NCI-H1048 (cell line): ENCODE data around the gene ELP1.
"Not testable (repeated sequence)": the region's sequence is repeated elsewhere in the genome, so short reads cannot be mapped to it uniquely, and the experiment has no call there.

ENCODE experiments used
- DNase-seq: peaks from one replicate; lab custom pipeline; 2025; lab: John Stamatoyannopoulos, UW

Gene ELP1

GRCh38 chr9:108933231-108933717, 650 bp downstream of the ELP1 start:
- DNase-seq = no peak

- DNase-seq = no peak
These were observed 5.5 kb downstream of the ELP1 start for GRCh38 chr9:108928386-108928785.

DNA sequence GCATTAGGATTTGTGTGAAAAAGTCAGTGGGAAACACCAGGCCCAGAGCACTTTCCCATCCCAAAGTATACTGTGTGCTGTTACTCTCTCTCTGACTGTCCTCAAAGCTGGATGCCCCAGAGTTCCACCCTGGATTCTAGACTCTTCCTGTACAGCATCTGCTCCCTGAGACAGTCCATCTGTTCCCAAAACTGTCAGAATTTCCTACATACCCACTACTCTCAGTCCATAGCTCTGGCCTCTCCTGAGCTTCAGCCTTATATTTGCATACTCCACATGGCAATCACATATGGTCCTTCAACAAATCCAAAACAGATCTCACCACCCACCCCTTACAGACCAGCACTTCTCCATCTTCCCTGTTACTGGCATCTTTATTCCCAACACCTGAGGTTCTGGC, 9.5 kb downstream of the ELP1 start:
- DNase-seq = no peak

DNA sequence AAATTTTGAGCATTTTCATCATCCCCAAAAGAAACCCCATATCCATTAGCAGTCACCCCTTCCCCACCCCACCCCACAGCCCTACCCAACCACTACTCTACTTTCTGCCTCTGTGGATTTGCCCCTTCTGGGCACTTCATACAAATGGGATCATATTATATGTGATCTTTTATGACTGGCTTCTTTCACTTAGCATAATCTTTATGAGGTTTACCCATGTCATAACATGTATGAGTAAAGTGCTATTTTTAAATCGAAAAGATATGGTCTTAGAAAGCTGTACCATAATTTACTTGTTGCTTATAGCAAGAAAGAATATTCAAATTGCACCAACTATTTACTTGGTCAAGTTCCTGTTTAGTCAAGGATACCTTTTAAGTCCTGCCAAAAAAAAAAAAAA, 12.7 kb downstream of the ELP1 start:
- no peak for DNase-seq

GRCh38 chr9:108920401-108920800, 13.5 kb downstream of the ELP1 start:
- DNase-seq = not testable (repeated sequence)

DNA sequence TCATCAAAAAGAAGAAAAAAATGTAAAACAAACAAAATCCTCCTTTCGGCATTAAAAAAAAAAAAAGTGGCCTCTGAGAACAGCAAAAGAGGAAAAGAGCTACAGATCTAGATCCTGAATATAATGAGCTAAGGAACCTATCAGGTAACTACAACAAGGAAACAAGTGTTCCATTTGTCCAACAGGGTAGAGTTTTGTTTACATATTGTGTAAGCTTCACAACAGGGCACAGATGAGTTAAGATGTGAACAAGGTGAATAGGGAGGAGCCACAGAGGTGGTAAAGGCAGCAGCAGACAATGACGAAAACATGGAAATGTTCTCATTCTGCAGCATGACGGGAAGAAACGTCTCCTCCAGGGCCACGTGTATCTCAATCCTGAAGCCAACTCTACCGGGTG, 14.4 kb downstream of the ELP1 start:
- no peak for DNase-seq

- DNase-seq = no peak
These were observed 20.5 kb downstream of the ELP1 start for GRCh38 chr9:108913391-108913790.

DNA sequence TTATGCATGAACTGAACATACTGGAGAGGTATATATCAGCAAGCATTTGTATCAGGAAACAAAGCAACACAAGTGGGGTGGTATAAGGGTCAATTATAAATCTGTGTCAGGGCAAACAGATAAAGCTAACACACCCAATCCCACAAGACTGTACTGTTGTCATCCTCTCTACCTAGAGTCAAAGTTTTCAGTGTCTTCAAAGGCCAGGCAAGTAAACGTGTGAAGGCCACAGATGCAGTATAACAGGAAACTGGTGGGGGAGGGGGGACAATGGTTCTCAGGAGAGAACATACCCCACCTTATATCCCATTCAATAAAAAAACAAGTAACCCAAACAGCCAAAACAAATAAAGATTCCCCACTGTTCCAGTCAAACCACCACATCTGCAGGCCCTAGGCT, 22.1 kb downstream of the ELP1 start:
- DNase-seq = no peak

DNA sequence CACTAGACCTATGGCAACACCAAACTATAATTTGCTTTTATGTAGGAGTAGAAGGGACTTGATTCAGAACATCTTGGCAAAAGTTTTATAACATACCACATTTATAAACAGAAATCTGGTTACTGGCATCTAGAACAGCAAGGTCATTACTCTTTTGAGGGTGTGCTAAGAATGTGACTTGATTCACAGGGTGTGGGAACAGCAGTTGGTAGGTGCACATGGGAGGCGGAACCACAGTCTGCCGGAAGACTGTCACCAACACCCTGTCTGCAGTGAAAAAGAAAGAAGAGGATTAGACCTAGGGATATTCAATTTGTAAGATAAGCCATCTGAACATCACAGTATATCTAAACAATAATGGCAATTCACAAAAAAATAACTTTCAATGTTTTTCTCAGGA, 23.0 kb downstream of the ELP1 start:
- no peak for DNase-seq

DNA sequence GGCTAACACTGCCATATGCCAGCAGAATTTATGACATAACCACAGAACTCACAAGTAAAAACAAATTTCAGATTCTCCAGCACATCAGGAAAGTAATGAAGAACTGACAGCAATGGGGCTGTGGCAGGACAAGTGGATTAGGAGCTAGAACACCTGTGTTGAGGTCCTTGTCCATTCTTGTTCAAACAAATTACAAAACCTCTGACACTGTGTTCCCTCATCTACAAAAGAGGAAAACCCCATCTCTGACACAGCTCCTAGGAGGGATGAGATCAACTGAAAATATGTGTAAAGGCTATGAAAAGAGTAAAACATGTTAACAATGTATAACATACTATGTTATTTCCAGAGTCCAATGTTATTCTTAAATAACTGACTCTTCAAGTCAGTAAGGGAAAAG, 23.5 kb downstream of the ELP1 start:
- DNase-seq = no peak

GRCh38 chr9:108905494-108905893, 28.4 kb downstream of the ELP1 start:
- DNase-seq = no peak

- DNase-seq = no peak
These were observed 29.8 kb downstream of the ELP1 start for GRCh38 chr9:108904161-108904560.

GRCh38 chr9:108903420-108904103, 30.4 kb downstream of the ELP1 start:
- no peak for DNase-seq

DNA sequence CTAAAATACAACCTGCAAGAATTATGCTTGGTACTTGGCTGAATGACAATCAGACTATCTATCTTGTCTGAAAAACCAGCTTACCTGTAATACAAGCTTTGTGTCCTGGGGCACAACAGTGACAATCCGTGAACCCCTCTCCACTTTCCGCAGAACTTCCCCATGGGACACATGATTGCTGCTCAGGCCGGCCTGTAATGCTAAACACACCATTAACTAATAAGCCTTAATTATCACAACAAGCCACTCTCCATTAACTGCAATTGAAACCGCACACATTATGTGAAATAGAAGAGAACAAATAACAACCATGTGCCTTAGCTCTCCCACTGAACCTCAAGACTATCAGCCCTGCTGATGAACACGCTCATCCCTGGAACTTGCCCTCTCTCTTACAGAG, 33.7 kb downstream of the ELP1 start:
- DNase-seq = no peak

- DNase-seq = not testable (repeated sequence)
These were observed 34.8 kb downstream of the ELP1 start for GRCh38 chr9:108899023-108899695.

- no peak for DNase-seq
These were observed 36.4 kb downstream of the ELP1 start for GRCh38 chr9:108897324-108898096.

DNA sequence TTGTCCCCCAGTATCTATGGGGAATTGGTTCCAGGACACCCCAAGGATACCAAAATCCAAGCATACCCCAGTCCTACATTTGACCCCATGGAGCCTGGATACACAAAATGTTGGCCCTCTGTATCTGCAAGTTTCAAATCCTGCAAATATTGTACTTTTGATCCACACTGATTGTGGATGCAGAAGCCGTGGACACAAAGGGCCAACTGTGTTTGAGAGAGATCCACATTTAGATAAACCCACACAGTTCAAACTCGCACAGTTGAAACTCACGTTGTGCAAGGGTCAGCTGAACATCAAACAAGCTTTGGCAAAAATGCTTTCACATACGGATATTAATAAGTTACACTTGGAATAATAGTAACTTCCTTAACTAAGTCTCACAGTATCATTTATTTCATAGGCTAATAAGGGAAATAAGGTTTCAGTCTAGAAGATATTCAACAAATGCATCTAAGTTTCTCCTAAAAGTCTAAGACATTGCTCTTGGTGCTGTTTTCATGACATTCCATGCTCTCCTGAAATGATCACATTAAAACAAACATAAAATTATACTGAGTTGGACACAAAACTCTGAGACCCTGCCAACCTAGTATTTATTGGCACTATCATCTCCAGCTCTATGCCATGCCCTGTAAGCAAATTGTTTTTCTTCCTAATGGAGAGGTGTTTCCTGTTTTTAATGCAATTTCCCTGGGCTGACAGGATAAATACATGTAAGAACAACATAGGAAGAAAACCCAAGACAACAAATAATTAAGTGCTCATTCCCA, 39.5 kb downstream of the ELP1 start:
- no peak for DNase-seq

- no peak for DNase-seq
These were observed 44.3 kb downstream of the ELP1 start for GRCh38 chr9:108889649-108890067.

DNA sequence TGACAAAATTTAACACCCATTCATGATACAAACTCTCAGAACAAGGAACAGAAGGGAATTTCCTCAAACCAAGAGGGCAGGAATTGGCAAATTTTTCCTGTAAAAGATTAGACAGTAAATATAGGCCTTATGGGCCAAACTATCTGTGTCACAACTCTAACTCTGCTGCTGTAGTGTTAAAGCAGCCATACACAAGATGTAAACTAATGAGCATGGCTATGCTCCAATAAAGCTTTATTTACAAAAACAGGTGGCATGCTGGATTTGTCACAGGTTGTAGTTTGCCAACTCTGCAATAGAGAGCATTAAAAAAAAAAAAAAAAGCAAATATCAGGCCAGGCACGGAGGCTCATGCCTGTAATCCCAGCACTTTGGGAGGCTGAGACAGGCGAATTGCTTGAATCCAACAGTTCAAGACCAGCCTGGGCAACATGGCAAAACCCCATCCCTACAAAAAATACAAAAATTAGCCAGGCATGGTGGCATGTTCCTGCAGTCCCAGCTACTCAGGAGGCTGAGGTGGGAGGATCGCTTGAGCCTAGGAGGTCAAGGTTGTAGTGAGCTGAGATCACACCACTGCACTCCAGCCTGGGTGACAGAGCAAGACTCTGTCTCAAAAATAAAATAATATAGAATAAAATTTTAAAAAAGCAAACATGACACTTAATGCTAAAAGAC, 47.2 kb downstream of the ELP1 start:
- not testable (repeated sequence) for DNase-seq

- no peak for DNase-seq
These were observed 48.1 kb downstream of the ELP1 start for GRCh38 chr9:108885643-108886348.

GRCh38 chr9:108884701-108885100, 49.2 kb downstream of the ELP1 start:
- no peak for DNase-seq
